ENCODE results near the gene DIRAS2. TPM values are rescaled to one million over a fixed set of nuclear protein-coding genes. Genes with fewer than 3 reads are reported as not detected.

Gene DIRAS2
- total and polyA plus RNA-seq, 8 donors: 0.10 to 1.1 (median 0.44) TPM; not detected in 3

DNA sequence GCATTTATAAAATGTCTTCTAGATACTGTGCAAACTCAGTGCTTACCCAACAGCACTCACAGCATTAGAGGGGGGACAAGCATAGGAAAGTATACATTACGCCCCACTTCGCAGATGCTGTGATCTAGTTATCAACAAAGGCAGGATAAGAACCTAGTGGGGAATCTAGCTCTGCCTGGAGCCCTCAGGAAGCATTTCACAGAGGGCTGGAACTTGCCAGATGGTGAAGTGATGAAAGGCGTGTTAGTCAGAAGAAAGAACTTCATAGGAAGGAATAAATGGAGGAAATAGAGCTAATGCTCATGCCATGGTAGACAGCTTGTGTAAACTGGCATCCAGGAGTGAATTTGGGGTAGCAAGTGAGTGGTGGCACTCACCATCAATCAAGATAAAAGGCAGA lies 25.8 kb downstream of the DIRAS2 start:
- no peaks in the 10 kb centered on the region for H3K4me1 ChIP-seq
- no peaks in the 10 kb centered on the region for H3K27me3 ChIP-seq
- H3K36me3 ChIP-seq: no peaks in the 10 kb centered on the region
- H3K9me3 ChIP-seq: no peaks in the 10 kb centered on the region
- no peak overlapping the region for H3K4me3 ChIP-seq
- no peak for DNase-seq
- intact Hi-C loops (cut with DNase I; ENCODE audit: low total_unique reads): no loop called here
- 77 to 89% (median 82%) methylated on average over 3 of the region's 3 CpGs for WGBS, 5 donors
- H3K27ac ChIP-seq: no peak overlapping the region
- no peak for TF ChIP-seq EP300 (IDR thresholded peaks at IDR 0.05)
- no peak for TF ChIP-seq POLR2A (IDR thresholded peaks at IDR 0.05)
- TF ChIP-seq, protein P1, sequence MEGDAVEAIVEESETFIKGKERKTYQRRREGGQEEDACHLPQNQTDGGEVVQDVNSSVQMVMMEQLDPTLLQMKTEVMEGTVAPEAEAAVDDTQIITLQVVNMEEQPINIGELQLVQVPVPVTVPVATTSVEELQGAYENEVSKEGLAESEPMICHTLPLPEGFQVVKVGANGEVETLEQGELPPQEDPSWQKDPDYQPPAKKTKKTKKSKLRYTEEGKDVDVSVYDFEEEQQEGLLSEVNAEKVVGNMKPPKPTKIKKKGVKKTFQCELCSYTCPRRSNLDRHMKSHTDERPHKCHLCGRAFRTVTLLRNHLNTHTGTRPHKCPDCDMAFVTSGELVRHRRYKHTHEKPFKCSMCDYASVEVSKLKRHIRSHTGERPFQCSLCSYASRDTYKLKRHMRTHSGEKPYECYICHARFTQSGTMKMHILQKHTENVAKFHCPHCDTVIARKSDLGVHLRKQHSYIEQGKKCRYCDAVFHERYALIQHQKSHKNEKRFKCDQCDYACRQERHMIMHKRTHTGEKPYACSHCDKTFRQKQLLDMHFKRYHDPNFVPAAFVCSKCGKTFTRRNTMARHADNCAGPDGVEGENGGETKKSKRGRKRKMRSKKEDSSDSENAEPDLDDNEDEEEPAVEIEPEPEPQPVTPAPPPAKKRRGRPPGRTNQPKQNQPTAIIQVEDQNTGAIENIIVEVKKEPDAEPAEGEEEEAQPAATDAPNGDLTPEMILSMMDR (IDR thresholded peaks at IDR 0.05): no peak
- TF ChIP-seq POLR2AphosphoS5 (IDR thresholded peaks at IDR 0.05): no peak

GRCh38 chr9:90613502-90613901 lies 29.1 kb downstream of the DIRAS2 start:
- H3K27ac ChIP-seq: no peak overlapping the region
- DNase-seq: no peak
- no peak for TF ChIP-seq EP300 (IDR thresholded peaks at IDR 0.05)
- TF ChIP-seq POLR2A (IDR thresholded peaks at IDR 0.05): no peak
- TF ChIP-seq, protein P1 (IDR thresholded peaks at IDR 0.05): no peak
- TF ChIP-seq POLR2AphosphoS5 (IDR thresholded peaks at IDR 0.05): no peak
- intact Hi-C loops (cut with DNase I; ENCODE audit: low total_unique reads): no loop called here
- no peak overlapping the region for H3K4me3 ChIP-seq
- H3K36me3 ChIP-seq: no peaks in the 10 kb centered on the region
- WGBS, 5 donors: 91 to 95% (median 92%) methylated on average over 18 of the region's 18 CpGs
- no peaks in the 10 kb centered on the region for H3K4me1 ChIP-seq
- H3K9me3 ChIP-seq: no peaks in the 10 kb centered on the region
- peaks cover 0 to 5% (median 0%) of the 10 kb centered on the region in 3 donors for H3K27me3 ChIP-seq

- TF ChIP-seq, protein P1 (IDR thresholded peaks at IDR 0.05): no peak
- no peak for TF ChIP-seq POLR2A (IDR thresholded peaks at IDR 0.05)
- TF ChIP-seq POLR2AphosphoS5 (IDR thresholded peaks at IDR 0.05): no peak
- no peak for TF ChIP-seq EP300 (IDR thresholded peaks at IDR 0.05)
- Histone ChIP-seq H3K4me1 (peaks cover 0 to 1% (median 0%) of the 10 kb centered on the region in 4 donors), H3K4me3 (no peak overlapping the region), H3K27me3 (peaks cover 0 to 5% (median 0%) of the 10 kb centered on the region in 3 donors), H3K36me3 (no peaks in the 10 kb centered on the region), H3K9me3 (no peaks in the 10 kb centered on the region), H3K27ac (no peak overlapping the region)
- intact Hi-C loops (cut with DNase I; ENCODE audit: low total_unique reads): no loop called here
- WGBS, 5 donors: 92 to 96% (median 95%) methylated on average over 14 of the region's 14 CpGs
- DNase-seq: no peak
These were observed 29.7 kb downstream of the DIRAS2 start for GRCh38 chr9:90612957-90613356.

DNA sequence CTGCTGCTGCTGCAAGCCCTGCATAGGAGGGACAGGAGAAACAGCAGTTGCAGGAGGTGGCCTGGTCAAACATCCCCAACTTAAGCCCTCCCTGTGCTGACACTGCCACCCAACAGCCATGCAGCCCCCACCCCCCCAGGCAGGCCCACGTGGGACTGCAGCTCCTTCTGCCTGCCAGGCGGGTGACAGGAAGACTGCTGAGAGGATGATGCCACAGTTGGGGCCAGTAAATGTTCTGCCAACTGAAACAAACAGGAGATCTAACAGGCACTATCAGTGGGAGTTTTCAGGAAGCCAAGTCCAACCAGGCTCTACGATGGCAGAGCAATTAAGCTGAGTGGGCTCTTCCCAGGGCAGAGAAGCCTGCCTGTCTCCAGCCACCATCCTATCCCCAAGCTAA lies 31.1 kb downstream of the DIRAS2 start:
- Histone ChIP-seq H3K36me3 (no peaks in the 10 kb centered on the region), H3K27ac (no peak overlapping the region), H3K9me3 (no peaks in the 10 kb centered on the region), H3K27me3 (peaks cover 0 to 5% (median 0%) of the 10 kb centered on the region in 3 donors), H3K4me3 (no peak overlapping the region), H3K4me1 (peaks cover 0 to 8% (median 6%) of the 10 kb centered on the region in 4 donors)
- no peak for DNase-seq
- TF ChIP-seq, protein P1 (IDR thresholded peaks at IDR 0.05): no peak
- no peak for TF ChIP-seq POLR2A (IDR thresholded peaks at IDR 0.05)
- no peak for TF ChIP-seq EP300 (IDR thresholded peaks at IDR 0.05)
- 17 to 54% (median 49%) methylated on average over 3 of the region's 3 CpGs for WGBS, 5 donors
- intact Hi-C loops (cut with DNase I; ENCODE audit: low total_unique reads): no loop called here

Measured in stomach (tissue), 9 donors.